Sciatic nerve (tissue), 2 donors: ENCODE data around the gene DUSP2. TPM values are rescaled to one million over a fixed set of nuclear protein-coding genes. Genes with fewer than 3 reads are reported as not detected.

Experiments
- ATAC-seq: fragments of 200-7000 bp; cut with Tn5 transposase; one replicate; pipeline ENCODE4 v1.9.1; 2020; ENCODE audit warnings: mild to moderate bottlenecking, moderate library complexity
- DNase-seq: peaks from one replicate; pipeline ENCODE4 v3.0.0-alpha.2; 2020; ENCODE audit warnings: low spot score
- intact Hi-C: fragments of 100-400 bp; cut with DNase I; formaldehyde crosslinking; loops from one replicate; pipeline ENCODE4 v1.14.2; 2022
- total RNA-seq: library from RNA; stranded (reverse); fragmentation: NEBNext Ultra II Directional; extraction: Animal tissue kit (Norgen Biotek cat#: 25700); gene quantifications from one replicate; pipeline ENCODE4 v1.2.1, GENCODE V29; 2021
- donor health status: DM: no; HTN: no; CAD: no.
- donor health status: DM: no; HTN: no; CAD: no.

DUSP2 gene
- total RNA-seq, 1 donor from 2014 or later: 7.3 TPM

- intact Hi-C loops: no loop called here
- no peak for ATAC-seq
- peak; percentile 31 for DNase-seq
These were observed 47.1 kb downstream of the DUSP2 start for GRCh38 chr2:96097951-96098823.

- ATAC-seq: no peak
- DNase-seq: no peak
- intact Hi-C loops: no loop called here
These were observed 47.8 kb downstream of the DUSP2 start for GRCh38 chr2:96097441-96097840.

- DNase-seq (no peak), ATAC-seq (no peak)
- intact Hi-C loops: no loop called here
These were observed 50.1 kb downstream of the DUSP2 start for GRCh38 chr2:96095116-96095636.

GRCh38 chr2:96093528-96093927, 51.7 kb downstream of the DUSP2 start:
- no peak for DNase-seq
- intact Hi-C loops: no loop called here
- no peak for ATAC-seq

Other genes starting within 250 kb of the DUSP2 start
- gene ANKRD36C, start 153.6 kb downstream of the DUSP2 start, total RNA-seq: 81.0 TPM
- 11.1 TPM for gene GPAT2, start 110.5 kb downstream of the DUSP2 start, total RNA-seq
- 3.2 TPM for gene ADRA2B, start 28.9 kb downstream of the DUSP2 start, total RNA-seq
- gene ASTL, start 6.9 kb downstream of the DUSP2 start, total RNA-seq: 0.31 TPM
- gene STARD7, start 63.4 kb upstream of the DUSP2 start, total RNA-seq: 72.5 TPM
- 33.5 TPM for gene TMEM127, start 120.6 kb upstream of the DUSP2 start, total RNA-seq
- 62.7 TPM for gene CIAO1, start 120.8 kb upstream of the DUSP2 start, total RNA-seq
- 89.0 TPM for gene SNRNP200, start 160.1 kb upstream of the DUSP2 start, total RNA-seq
- 2.8 TPM for gene ITPRIPL1, start 179.9 kb upstream of the DUSP2 start, total RNA-seq
- gene NCAPH, start 190.3 kb upstream of the DUSP2 start, total RNA-seq: 0.98 TPM